Midbrain (tissue), 1 donor: ENCODE measurements around the gene GLRA2.
"Not testable (repeated sequence)": the region's sequence is repeated elsewhere in the genome, so short reads cannot be mapped to it uniquely, and the experiment has no call there.

ENCODE experiments used
- DNase-seq: peaks from one replicate; lab custom pipeline; 2025; lab: John Stamatoyannopoulos, UW

The GLRA2 gene

GRCh38 chrX:14591976-14592375, 62.6 kb downstream of the GLRA2 start:
- DNase-seq: no peak

- DNase-seq: no peak
Observed at GRCh38 chrX:14594521-14594920, 65.2 kb downstream of the GLRA2 start.

- no peak for DNase-seq
Observed at GRCh38 chrX:14598330-14598729, 69.0 kb downstream of the GLRA2 start.

- DNase-seq: no peak
Observed at GRCh38 chrX:14607446-14607985, 78.2 kb downstream of the GLRA2 start.

- not testable (repeated sequence) for DNase-seq
Observed at GRCh38 chrX:14612450-14612849, 83.1 kb downstream of the GLRA2 start.

- DNase-seq: no peak
Observed at GRCh38 chrX:14616301-14616700, 87.0 kb downstream of the GLRA2 start.

- no peak for DNase-seq
Observed at GRCh38 chrX:14616836-14617235, 87.5 kb downstream of the GLRA2 start.

- DNase-seq: no peak
Observed at GRCh38 chrX:14618177-14618965, 89.0 kb downstream of the GLRA2 start.

- DNase-seq: no peak
Observed at GRCh38 chrX:14630733-14631132, 101.4 kb downstream of the GLRA2 start.

GRCh38 chrX:14641681-14642655, 112.6 kb downstream of the GLRA2 start:
- DNase-seq: no peak

- DNase-seq: no peak
Observed at GRCh38 chrX:14660970-14661369, 131.6 kb downstream of the GLRA2 start.

- DNase-seq: no peak
Observed at GRCh38 chrX:14670819-14671218, 141.5 kb downstream of the GLRA2 start.

GRCh38 chrX:14672611-14673172, 143.4 kb downstream of the GLRA2 start:
- DNase-seq: no peak

GRCh38 chrX:14673236-14673635, 143.9 kb downstream of the GLRA2 start:
- DNase-seq: no peak

GRCh38 chrX:14673764-14674163, 144.4 kb downstream of the GLRA2 start:
- DNase-seq: no peak

- no peak for DNase-seq
Observed at GRCh38 chrX:14675500-14675899, 146.2 kb downstream of the GLRA2 start.

- no peak for DNase-seq
Observed at GRCh38 chrX:14676431-14676830, 147.1 kb downstream of the GLRA2 start.

- DNase-seq: not testable (repeated sequence)
Observed at GRCh38 chrX:14688331-14688730, 159.0 kb downstream of the GLRA2 start.

- no peak for DNase-seq
Observed at GRCh38 chrX:14690553-14690952, 161.2 kb downstream of the GLRA2 start.

- DNase-seq: no peak
Observed at GRCh38 chrX:14694611-14695010, 165.3 kb downstream of the GLRA2 start.

- DNase-seq: no peak
Observed at GRCh38 chrX:14697451-14697850, 168.1 kb downstream of the GLRA2 start.

- DNase-seq: no peak
Observed at GRCh38 chrX:14698790-14699189, 169.5 kb downstream of the GLRA2 start.
